Loucy (cell line): ENCODE results near the gene C14orf180.

Experiments used
- H2AFZ ChIP-seq: fragments of 200-600 bp; sonication (generic); 2 replicates; pipeline ENCODE4 v1.6.0; 2016; ENCODE audit warnings: antibody characterized with exemption, mild to moderate bottlenecking, low read length, moderate library complexity
- H3F3A ChIP-seq: fragments of 200-600 bp; 2 replicates; pipeline ENCODE4 v1.6.0; 2016; ENCODE audit warnings: antibody characterized with exemption, low read depth, mild to moderate bottlenecking
- H3K27me3 ChIP-seq: fragments of 200-600 bp; sonication (generic); 2 replicates; pipeline ENCODE4 v1.6.1; 2014; ENCODE audit warnings: low read length, mild to moderate bottlenecking; ENCODE audit not compliant: insufficient read depth, poor library complexity, severe bottlenecking
- H3K36me3 ChIP-seq: fragments of 200-600 bp; sonication (generic); 2 replicates; pipeline ENCODE4 v1.6.1; 2016; ENCODE audit warnings: low read length; ENCODE audit not compliant: insufficient read depth
- H3K4me1 ChIP-seq: fragments of 200-600 bp; sonication (generic); 2 replicates; pipeline ENCODE4 v1.5.1; 2014; ENCODE audit warnings: low read length, mild to moderate bottlenecking; ENCODE audit not compliant: insufficient read depth, poor library complexity, severe bottlenecking
- H3K4me2 ChIP-seq: fragments of 200-600 bp; sonication (generic); 2 replicates; pipeline ENCODE4 v1.6.0; 2014; ENCODE audit warnings: antibody characterized with exemption, low read length, low read depth, mild to moderate bottlenecking; ENCODE audit not compliant: poor library complexity, severe bottlenecking
- H3K4me3 ChIP-seq: fragments of 200-600 bp; sonication (generic); 2 replicates; pipeline ENCODE4 v1.5.1; 2014; ENCODE audit warnings: low read length, mild to moderate bottlenecking, mixed read lengths; ENCODE audit not compliant: poor library complexity, severe bottlenecking
- H3K79me2 ChIP-seq: fragments of 200-600 bp; sonication (generic); 2 replicates; pipeline ENCODE4 v1.6.1; 2014; ENCODE audit warnings: low read length; ENCODE audit not compliant: insufficient read depth
- H3K9ac ChIP-seq: fragments of 200-600 bp; sonication (generic); 2 replicates; pipeline ENCODE4 v1.6.0; 2014; ENCODE audit warnings: mild to moderate bottlenecking, low read depth, low read length, moderate library complexity; ENCODE audit not compliant: poor library complexity, severe bottlenecking
- H3K9me2 ChIP-seq: fragments of 200-600 bp; sonication (generic); replicated peaks from 2 replicates; pipeline ENCODE4 v1.6.1; 2016; ENCODE audit warnings: low read depth, low read length, mixed read lengths
- H3K9me3 ChIP-seq: fragments of 200-600 bp; sonication (generic); 2 replicates; pipeline ENCODE4 v1.6.1; 2014; ENCODE audit warnings: mild to moderate bottlenecking, antibody characterized with exemption, low read length, low read depth; ENCODE audit not compliant: insufficient read depth
- H4K20me1 ChIP-seq: fragments of 200-600 bp; sonication (generic); 2 replicates; pipeline ENCODE4 v1.6.0; 2014; ENCODE audit warnings: antibody characterized with exemption, low read length, mild to moderate bottlenecking; ENCODE audit not compliant: insufficient read depth, poor library complexity, severe bottlenecking
- EZH2phosphoT487 ChIP-seq: fragments of 200-600 bp; IDR thresholded peaks from 2 replicates; pipeline ENCODE4 v1.6.1; 2018; ENCODE audit warnings: antibody characterized with exemption, mild to moderate bottlenecking, moderate library complexity, borderline replicate concordance
- TF ChIP-seq, protein P1 (sequence below): fragments of 200-600 bp; sonication (generic); conservative IDR thresholded peaks from 2 replicates; pipeline ENCODE4 v1.5.1; 2014; ENCODE audit warnings: mild to moderate bottlenecking, antibody characterized with exemption, low read length

Gene C14orf180

DNA sequence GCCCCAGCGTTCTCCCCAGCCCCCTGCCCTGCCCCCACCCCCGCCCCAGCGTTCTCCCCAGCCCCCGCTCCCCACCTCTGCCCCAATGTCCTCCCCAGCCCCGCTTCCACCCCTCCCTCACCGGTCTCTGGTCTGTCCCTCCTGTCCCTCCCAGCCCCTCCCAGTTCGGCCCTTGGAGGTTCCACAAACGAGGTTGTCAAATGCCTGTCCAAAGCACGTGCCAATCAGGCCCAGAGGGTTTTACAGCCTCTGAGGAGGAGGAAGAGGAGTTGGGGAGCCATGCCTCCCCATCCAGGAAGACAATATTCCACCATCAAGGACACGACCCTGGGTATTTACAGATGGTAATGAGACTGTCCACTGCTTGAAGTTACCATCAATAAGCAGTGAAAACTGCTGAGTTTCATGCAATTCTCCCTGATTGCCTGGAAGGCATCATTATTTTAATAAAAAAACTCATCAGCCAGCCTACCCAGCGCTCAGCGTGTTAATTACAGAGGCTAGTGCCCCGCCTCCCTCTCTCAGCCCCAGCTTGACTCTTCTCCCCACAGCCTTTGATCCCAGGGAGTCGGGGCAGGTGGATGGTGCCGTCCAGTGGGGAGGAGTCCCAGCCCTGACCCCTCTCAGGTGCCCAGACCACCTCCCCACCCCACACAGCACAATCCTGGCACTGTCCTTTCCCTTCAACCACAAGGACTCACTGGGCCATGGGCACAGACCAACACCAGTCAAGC lies 30.6 kb upstream of the C14orf180 start:
- Histone ChIP-seq H3K4me2 (no peak overlapping the region), H3K9ac (no peak overlapping the region), H4K20me1 (no peaks in the 10 kb centered on the region), H3K79me2 (no peaks in the 10 kb centered on the region), H3K9me3 (no peaks in the 10 kb centered on the region), H3K27me3 (no peaks in the 10 kb centered on the region), H3K4me1 (no peaks in the 10 kb centered on the region), H3F3A (no peaks in the 10 kb centered on the region), H3K36me3 (no peaks in the 10 kb centered on the region), H3K4me3 (no peak overlapping the region), H3K9me2 (no peaks in the 10 kb centered on the region), H2AFZ (no peak overlapping the region)
- TF ChIP-seq, protein P1, sequence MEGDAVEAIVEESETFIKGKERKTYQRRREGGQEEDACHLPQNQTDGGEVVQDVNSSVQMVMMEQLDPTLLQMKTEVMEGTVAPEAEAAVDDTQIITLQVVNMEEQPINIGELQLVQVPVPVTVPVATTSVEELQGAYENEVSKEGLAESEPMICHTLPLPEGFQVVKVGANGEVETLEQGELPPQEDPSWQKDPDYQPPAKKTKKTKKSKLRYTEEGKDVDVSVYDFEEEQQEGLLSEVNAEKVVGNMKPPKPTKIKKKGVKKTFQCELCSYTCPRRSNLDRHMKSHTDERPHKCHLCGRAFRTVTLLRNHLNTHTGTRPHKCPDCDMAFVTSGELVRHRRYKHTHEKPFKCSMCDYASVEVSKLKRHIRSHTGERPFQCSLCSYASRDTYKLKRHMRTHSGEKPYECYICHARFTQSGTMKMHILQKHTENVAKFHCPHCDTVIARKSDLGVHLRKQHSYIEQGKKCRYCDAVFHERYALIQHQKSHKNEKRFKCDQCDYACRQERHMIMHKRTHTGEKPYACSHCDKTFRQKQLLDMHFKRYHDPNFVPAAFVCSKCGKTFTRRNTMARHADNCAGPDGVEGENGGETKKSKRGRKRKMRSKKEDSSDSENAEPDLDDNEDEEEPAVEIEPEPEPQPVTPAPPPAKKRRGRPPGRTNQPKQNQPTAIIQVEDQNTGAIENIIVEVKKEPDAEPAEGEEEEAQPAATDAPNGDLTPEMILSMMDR = no peak
- TF ChIP-seq EZH2phosphoT487 = no peak

GRCh38 chr14:104549536-104550339 lies 29.8 kb upstream of the C14orf180 start:
- Histone ChIP-seq H3K27me3 (no peaks in the 10 kb centered on the region), H3K79me2 (no peaks in the 10 kb centered on the region), H3F3A (no peaks in the 10 kb centered on the region), H3K9me3 (no peaks in the 10 kb centered on the region), H3K4me2 (no peak overlapping the region), H3K4me1 (no peaks in the 10 kb centered on the region), H3K4me3 (no peak overlapping the region), H3K36me3 (no peaks in the 10 kb centered on the region), H3K9me2 (no peaks in the 10 kb centered on the region), H2AFZ (no peak overlapping the region), H4K20me1 (no peaks in the 10 kb centered on the region), H3K9ac (no peak overlapping the region)
- TF ChIP-seq, protein P1 = no peak
- no peak for TF ChIP-seq EZH2phosphoT487

GRCh38 chr14:104550340-104550860 lies 29.2 kb upstream of the C14orf180 start:
- Histone ChIP-seq H3K36me3 (no peaks in the 10 kb centered on the region), H3K9me3 (no peaks in the 10 kb centered on the region), H3K4me3 (no peak overlapping the region), H3F3A (no peaks in the 10 kb centered on the region), H3K9me2 (no peaks in the 10 kb centered on the region), H2AFZ (no peak overlapping the region), H4K20me1 (no peaks in the 10 kb centered on the region), H3K79me2 (no peaks in the 10 kb centered on the region), H3K27me3 (no peaks in the 10 kb centered on the region), H3K9ac (no peak overlapping the region), H3K4me2 (no peak overlapping the region), H3K4me1 (no peaks in the 10 kb centered on the region)
- TF ChIP-seq EZH2phosphoT487 = no peak
- TF ChIP-seq, protein P1 = no peak
